ENCODE data around the gene RGPD8.
A peak's percentile ranks its signal among the peaks of the same experiment; 100 is the strongest.
"Not testable (repeated sequence)": the region's sequence is repeated elsewhere in the genome, so short reads cannot be mapped to it uniquely, and the experiment has no call there.

The RGPD8 gene

DNA sequence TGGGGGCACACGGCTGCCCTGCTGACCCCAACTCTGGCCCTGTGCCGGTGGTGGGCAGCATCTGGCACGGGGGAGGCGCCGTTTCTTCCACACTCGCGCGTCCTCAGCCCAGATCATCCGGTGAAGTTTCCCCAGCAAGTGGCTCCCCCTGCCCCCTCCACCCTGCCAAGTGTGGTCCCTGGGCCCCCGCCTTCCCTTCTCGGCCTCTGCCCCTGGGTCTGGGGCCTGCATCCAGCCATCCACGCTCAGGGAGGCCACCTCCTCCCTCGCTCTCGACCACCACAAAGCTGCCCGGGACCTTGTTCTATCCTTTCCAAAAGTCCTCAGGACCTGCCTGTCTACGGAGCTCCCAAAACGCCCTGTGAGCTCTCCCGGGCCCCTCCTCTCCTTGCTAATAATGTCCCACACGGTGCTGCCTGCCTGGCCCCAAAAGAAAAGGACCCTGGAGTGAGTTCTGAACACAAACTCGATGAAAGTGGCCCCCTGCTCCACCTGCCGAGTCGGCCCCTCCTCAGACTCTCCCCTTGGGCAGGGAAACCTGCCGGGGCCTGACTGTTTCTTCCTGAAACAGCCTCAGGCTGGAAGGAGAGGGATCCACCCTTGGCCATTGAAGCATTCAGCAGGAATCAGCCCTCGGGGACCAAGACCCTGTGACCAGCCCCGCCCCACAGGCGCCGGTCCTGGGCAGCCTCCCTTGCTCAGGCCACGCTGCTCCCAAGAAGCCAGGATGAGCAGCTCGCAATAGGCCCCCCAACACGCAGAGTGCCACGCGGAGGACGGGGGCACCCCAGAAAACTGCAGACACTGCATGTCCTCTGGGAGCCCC lies 1.7 kb upstream of the RGPD8 start:
- DNase-seq: not testable (repeated sequence)

DNA sequence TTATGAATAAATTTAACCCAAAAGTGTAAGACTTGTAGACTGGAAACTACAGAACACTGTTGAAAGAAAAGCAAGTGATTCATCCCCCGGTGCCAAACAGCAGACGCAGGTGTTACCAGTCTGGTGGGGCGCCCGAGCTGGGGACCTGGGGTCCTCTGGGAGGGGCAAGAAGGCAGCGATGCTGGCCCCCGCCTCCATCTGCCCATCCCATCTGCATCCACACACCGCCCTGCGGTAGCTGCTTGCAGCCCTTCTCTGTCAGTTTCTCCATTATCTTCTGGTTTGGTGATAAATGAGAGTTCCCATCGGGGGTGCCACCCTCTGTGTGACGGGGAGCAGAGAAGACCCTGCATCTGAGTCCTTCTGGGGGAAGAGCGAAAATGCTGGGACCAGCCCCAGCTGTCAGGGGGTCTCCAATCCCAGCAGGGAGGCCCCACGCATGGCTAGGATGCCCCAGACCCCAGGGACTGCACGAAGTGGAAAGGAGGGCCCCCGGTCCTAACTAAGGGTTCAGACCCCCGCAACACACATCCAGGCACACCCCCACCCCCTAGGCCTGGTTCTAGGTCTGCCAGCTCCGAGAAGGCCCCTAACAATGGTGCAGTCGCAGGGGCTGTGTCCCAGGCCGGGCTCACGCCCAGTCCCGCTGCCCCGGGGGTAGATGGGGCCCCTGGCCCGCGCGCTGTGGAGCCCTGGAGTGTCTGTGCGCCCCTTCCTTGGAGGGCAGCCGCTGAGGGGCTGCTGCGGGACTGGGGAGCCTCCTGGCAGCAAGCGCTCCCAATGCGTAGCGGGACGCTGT lies 686 bp upstream of the RGPD8 start:
- no peak for DNase-seq

DNA sequence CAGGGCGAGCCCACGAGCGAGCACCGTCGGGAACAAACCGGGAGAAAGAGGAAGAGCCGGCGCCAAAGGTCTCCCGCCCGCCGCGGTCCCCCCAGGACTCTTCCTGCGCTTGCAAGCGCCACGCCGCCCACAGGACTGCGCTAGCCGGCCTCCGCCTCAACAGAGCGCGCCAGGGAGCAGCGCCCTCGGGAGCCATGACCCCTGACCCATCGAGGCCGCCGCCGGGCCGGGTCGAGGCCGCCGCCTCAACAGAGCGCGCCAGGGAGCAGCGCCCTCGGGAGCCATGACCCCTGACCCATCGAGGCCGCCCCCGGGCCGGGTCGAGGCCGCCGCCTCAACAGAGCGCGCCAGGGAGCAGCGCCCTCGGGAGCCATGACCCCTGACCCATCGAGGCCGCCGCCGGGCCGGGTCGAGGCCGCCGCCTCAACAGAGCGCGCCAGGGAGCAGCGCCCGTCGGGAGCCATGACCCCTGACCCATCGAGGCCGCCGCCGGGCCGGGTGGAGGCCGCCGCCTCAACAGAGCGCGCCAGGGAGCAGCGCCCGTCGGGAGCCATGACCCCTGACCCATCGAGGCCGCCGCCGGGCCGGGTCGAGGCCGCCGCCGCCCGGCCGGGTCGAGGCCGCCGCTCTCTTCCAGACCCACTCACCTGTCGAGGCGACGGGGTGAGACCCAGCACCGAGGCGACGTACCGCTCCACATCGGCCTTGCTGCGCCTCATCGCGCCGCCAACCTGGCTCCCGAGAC lies 538 bp downstream of the RGPD8 start:
- DNase-seq: not testable (repeated sequence)

DNA sequence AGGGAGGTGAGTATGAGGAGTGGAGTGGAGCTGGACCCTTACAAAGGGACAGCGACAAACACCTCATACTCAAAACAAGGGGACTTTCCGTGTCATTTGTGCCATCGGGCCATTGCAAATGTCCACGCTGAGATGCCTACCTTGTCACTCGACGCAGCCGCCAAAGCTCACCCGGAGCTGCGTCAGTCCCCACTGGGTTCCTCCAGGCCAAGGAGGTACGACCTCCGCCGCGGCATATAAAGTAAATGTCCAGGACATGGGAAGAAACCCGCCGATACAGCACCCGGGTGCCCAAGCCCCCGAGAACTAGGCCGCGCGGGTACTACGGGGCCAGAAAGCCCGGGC lies 1.1 kb downstream of the RGPD8 start:
- DNase-seq: not testable (repeated sequence)

DNA sequence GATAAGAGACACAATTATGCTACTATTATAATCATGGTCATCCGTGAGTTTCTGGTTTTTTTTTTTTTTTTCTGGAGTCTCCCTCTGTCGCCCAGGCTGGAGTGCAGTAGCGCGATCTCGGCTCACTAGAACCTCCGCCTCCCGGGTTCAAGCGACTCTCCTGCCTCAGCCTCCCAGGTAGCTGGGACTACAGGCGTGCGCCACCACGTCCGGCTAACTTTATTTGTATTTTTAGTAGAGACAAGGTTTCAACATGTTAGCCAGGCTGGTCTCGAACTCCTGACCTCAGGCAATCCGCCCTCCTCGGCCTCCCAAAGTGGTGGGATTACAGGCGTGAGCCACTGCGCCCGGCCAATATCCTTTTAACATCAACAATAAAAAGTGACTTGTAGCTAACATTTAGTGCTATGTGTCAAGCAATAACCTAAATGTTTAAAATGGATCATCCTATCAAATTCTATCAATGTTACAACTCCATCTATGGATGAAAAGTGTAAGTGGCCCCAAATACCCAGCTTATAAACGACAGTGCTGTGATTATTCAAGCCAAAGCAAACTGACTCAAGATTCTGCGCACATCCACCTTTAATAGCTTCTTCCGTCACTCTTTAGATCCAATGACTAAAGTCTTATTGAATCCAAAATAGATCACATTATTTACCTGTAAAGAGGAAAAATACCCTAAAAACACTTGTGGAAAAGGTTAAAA lies 1.7 kb downstream of the RGPD8 start:
- DNase-seq: not testable (repeated sequence)

DNA sequence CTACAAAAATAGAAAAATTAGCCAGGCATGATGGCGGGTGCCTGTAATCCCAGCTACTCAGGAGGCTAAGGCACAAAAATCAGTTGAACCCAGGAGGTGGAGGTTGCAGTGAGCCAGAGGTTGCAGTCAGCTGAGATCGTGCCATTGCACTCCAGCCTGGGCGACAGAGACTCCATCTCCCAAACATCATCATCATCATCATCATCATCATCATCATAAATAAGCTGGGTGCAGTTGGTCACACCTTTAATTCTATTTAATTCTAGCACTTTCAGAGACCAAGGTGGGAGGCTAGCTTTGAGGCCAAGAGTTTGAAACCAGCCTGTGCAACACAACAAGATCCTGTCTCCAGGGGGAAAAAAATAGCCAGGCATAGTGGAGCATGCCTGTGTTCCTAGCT lies 8.9 kb downstream of the RGPD8 start:
- DNase-seq: not testable (repeated sequence)

DNA sequence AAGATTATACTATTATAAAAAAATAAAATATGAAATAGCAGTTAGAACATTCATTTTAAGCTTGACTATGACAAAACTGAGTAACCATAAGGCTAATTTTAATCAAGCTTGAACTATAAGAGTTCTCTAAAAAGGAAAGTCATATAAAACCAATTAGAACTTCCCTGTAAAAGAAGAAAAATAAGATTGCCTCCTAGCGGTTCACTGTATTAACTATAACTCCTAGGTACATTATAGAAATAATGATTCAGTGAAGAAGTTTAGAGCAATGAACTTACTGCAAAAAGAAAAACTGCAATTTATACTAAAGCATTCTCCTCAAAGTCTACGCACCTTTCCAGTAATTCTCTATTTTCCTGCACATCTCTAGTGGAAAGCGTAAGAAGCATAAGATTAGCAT lies 16.6 kb downstream of the RGPD8 start:
- not testable (repeated sequence) for DNase-seq

DNA sequence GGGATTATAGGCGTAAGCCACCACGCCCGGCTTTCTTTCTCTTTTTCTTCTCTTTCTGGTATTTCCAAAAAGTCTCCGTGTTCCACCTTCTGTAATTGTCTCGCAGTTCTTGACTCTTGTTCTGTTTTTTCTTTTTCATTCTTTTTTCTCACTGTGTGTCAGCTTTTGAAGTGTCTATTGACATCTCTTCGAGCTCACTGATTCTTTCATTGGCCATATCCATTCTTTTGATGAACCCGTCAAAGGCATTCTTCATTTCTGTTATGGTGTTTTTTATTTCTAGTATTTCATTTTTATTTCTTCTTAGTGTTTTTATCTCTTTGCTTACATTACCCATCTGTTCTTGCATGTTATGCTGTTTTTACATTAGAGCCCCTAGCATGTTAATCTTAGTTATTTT lies 73.4 kb downstream of the RGPD8 start:
- DNase-seq: not testable (repeated sequence)

DNA sequence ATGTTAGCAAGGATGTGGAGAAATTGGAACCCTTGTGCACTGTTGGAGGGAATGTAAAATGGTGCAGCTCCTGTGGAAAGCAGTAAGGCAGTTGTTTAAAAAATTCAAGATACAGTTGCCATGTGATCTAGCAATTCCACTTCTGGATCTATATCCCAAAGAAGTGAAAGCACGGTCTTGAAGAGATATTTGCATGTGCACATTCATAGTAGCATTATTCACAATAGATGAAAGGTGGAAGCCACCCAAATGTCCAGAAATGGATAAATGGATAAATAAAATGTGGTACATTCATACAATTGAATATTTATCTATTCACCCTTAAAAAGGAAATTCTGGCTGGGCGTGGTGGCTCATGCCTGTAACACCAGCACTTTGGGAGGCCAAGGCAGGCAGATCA lies 79.1 kb downstream of the RGPD8 start:
- DNase-seq: not testable (repeated sequence)

DNA sequence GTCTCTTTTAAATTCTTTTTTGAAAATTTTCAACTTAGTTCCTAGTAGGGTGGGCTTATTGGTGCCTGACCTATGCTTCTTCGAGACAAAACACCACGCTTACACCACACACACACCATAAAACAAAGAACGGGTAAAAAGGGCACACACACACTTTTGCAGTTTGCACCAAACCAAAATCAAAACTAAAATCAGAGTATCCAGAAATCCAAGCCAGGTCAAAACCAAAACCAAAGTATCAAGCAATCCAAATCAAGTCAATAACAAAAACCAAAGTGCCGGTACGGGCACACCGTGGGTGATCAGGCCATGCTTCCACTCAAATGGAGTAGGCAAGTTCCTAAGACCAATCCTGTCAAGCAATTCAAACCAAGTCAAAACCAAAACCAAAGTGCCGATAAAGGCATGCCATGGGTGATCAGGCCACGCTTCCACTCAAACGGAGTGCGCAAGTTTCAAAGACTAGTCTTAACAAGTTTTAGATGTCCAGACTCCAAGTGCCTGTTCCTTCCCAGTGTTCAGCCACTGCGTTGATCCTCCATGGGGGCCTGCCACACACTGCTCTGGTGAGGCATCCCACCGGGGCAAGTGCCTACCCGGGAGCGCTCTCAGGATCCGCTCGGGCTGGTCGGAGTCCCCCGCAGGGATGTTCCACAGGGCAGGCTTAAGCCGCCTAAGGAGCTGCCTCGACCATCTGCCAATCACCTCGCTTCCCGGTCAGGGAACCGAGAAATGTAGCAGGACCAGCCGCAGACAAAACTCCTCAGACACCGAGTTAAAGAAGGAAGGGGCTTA lies 80.4 kb downstream of the RGPD8 start:
- DNase-seq: not testable (repeated sequence)

DNA sequence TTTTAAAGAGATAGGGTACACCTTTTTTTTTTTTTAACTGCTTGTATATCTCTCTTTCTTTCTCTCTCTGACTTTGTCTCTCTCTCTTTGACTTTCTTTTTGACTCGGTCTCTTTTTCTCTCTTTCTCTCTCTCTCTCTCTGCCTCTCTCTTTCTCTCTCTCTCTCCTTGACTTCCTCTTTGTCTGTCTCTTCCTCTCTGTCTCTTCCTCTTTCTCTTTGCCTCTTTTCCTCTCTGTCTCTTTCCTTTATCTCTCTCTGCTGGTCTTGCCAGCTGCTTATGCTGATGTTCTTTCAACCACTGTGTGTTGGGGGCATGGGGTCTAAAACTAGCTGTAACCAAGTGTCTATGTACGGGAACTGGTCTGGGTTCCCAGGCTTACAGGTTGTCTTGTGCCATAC lies 81.2 kb downstream of the RGPD8 start:
- not testable (repeated sequence) for DNase-seq

DNA sequence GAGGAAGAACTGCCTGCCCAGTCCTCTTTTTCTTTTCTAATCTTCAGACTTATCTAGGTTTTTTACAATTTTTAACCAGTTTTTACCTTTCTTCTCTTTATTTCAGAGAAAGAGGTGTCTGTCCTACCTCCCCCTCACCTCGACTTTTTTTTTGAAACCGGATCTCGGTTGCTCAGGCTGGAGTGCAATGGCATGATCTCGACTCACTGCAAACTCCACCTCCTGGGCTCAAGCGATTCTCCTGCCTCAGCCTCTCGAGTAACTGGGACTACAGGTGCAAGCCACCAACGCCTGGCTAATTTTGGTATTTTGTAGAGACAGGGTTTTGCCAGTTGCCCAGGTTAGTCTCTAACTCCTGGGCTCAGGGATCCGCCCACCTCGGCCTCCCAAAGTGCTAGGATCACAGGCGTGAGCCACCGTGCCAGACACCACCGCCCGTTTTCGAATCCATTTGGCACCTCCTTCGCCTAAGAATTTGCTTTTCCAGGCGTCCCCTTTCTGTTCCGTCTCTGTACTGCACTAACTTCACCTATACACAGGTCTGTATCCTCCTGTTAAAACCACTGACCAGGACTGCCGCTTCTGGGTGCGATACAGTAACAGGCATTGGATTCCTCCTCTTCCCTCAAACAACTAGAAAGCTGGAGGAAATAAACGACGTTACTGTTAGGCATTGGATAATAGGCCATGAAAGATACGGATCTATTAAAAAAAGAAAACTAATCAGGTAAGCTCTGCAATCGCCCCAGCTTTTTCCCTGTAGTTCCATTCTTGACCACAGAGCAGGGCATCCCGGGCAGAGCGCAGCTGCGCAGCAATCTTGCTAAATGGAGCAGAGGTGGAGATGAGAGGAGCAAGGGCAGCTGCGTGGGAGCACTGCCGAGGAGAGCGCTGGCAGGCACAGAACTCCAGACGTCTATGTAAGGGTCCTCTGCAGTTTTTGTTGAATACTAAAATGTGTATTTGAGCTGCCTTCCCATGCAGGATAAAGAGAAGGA lies 88.1 kb downstream of the RGPD8 start:
- DNase-seq: no peak

DNA sequence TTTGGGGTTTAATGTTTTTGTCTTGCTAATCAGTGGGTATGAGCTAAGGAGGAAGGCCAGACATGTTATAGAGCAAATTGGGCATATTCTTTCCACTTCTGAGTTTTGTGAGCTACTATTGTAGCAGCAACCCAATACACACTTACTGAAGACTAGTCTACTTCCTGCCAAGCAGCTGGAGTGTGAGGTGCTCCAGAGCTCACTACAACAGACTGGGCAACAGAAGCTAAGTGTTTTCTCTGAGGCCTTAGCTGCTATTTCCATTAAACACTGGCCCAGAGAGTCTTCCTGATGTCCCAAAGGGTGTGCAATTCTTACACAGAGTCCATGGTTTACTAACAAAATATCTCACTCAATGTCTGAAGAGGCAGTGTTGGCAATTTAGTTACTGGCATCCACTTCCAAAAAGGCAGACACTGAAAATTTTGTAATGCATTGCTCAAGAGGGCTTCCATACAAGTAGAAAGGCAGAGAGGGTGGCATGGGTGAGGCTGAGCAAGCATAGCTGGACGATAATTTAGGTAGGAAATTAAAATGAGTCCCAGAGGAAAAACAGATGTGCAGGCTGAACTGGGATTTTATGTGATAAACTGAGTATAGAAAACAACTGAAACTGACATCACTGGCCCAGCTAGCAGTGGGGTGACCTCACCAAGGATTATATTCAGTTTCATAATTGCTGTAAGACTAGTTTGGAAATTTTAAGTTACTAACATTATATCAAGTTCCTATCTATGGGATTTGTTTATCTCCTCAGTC lies 89.4 kb downstream of the RGPD8 start:
- peak; percentile 22 for DNase-seq

DNA sequence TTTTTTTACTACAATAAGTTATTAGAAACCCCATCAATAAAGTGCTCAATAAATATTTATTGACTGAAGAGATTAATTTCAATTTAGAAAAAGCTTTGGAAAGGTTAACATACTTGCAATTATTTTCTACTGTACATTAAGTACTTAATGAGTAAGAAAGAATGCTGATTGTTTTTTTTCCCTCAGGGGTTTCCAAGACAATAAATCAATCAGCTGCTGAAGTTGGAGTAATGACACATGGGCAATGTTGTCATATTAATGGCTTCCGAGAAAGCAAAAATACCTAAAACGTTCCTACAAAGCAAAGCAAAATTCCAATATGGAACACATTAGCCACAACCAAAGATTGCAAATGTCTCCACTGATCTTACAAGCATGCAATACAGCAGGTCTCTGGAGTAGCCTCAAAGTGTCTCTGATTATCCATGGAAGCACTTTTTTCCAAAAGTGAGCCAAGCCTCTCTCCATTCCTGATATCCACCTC lies 91.3 kb downstream of the RGPD8 start:
- no peak for DNase-seq

DNA sequence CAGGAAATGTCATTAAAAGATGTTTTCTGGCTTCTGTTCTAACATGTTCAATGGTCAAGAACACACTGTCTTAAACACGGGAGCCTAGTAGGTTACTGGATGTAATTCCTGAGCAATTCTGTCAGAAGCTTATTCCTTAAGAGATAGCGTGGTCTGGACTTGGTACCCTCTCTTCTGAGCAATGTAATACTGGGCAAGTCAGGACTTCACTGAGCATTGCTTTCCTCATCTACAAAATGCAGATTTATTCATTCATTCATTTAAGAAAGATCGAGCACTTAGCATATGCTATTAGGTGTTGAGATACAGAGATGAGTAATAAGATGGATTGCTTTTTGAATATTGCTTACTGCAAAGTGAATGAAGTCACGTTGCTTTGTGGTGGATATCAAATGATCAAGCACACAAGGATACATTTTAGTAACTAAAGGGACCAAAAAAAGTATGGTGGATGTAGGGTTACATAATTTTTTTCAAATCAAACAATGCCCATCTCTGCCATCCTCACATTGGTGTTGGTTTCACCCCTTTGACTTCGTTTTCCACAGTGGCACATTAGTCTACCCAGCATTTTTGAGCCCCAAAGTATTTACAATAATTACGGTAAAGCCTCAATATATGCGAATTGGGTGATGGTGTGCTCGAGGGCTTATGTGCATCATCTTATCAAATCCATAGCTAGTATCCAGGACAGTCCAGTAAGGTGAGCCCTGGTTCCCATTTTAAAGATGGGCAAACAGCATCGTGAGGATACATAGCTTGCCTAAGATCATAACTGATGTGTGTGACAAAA lies 92.8 kb downstream of the RGPD8 start:
- no peak for DNase-seq

DNA sequence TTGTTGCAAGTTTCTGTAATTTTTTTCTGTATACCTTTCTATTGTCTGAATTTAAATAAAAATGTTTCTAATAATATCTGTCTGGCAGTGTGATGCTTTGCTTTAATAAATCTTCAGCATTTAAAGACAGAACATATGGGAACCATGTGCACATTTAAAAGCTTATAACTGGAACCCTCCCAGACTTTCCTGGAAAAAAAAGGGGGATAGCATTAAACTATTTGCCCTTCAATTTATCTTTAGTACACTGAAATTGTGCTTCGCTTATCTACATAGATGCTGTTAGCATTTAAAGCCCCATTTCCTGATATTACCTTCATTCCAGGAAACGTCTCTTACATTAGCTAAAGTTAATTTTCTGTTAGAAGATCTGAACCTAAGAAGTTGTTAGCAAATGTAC lies 93.5 kb downstream of the RGPD8 start:
- DNase-seq: no peak

DNA sequence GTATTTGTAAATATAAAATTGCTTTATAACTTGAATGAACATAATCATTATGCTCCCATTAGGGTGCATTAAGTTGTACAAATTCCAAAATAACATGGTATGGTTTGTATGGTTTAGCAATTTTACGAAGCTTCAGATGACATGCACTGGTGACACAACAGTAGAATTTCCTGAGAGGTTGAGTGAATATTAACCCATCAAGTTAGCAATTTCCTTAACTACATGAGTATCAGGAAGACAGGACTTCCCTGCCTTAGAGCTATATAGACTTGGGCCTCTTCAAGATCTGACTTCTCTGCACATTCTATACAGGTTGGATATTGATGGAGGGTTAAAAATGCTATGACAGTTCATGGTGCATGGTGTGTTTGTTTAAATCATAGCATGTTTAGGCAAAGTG lies 97.8 kb downstream of the RGPD8 start:
- peak; percentile 12 for DNase-seq

DNA sequence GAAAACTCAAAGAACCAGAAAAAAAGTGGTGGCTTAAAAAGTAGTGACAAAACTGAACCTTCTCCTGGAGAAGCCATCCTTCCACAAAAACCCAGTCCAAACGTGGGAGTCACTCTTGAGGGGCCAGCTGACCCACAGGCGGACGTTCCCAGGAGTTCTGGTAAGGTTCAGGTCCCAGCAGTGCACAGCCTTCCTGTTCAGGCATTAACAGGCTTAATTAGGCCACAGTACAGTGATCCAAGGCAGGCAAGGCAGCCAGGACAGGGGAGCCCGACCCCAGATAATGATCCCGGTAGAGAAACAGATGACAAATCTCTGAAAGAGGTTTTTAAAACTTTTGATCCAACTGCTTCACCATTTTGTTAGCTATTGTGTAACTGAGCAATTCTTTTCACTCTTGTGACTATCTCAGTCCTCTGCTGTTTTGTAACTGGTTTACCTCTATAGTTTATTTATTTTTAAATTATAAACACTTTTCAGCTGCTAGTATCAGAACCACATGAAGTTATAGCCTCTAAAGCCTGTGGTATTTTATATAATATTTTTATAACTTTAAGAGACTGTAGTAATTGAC lies 101.2 kb downstream of the RGPD8 start:
- DNase-seq: no peak

DNA sequence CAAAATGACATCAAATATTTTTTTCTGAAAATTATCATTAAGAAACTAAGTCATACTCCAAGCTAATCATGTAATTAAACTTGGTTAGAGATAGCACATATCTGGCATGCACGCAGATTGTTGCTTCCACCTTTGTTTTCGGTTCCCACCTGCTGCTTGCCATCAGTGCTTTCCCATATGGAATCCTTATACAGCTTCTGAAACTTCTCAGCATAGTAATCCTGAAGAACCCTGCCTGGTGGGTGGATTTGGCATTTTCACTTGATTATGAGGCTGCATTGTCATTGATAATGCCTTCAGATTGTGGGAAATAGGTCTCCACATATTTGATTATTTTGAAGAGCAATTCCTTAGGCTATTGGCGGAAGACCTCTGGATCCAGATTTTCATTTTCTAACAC lies 110.5 kb downstream of the RGPD8 start:
- DNase-seq: no peak
